ENCODE measurements around the gene HPX.

The HPX gene

GRCh38 chr11:6388748-6389147, 52.0 kb downstream of the HPX start:
- no peak for DNase-seq

- DNase-seq, result no peak
Observed at GRCh38 chr11:6387811-6388599, 52.8 kb downstream of the HPX start.

GRCh38 chr11:6385046-6385777, 55.6 kb downstream of the HPX start:
- DNase-seq, result no peak

Measured in CD4-positive, alpha-beta T cell treated with Interleukin-17A for 1 hour (primary cell).